DLD1 (cell line): Measurements from ENCODE around the gene HSP90B1.

Source experiments
- in situ Hi-C: cut with HindIII; loops from 2 replicates; pipeline ENCODE4 v1.10.0; 2017; ENCODE audit warnings: low sequenced_read_pairs

Gene HSP90B1

DNA sequence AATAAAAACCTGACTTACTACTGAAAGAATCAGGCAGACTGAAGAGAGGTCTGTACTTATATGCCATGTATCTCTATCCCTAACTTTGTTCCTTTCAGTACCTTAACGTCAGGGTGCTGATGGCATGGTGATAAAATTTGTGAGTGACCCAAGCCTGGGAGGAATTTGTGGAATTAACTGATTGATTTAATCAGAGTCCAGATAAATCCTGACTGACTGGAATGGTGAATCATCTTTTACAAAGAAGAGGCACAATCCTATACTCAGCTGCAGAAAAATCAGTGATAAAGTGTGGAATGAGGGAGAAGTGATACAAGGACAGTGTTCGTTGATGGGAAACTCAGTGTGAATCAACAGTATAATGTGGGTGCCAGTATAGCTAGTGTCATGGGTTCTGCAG is 39.2 kb downstream of the HSP90B1 start:
- in situ Hi-C loops = no loop called here

DNA sequence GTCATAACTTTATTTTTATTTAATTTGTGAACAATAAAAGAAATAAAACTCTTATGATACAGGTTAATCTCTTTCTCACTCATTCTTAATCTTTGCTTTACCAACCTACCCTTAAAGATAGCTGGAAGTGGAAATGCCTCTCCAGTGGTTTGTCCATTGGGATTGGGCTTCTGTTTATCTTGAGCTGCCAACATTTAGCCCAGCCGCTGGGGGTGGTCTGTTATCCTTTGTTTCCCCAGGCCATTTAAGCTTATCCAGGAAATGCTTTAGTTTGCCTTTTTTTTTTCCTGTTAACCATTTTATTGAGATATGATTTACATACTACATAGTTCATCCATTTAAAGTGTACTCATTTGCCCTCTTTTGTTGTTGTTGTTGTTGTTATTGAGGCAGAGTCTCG is 43.7 kb downstream of the HSP90B1 start:
- in situ Hi-C loops = no loop called here

DNA sequence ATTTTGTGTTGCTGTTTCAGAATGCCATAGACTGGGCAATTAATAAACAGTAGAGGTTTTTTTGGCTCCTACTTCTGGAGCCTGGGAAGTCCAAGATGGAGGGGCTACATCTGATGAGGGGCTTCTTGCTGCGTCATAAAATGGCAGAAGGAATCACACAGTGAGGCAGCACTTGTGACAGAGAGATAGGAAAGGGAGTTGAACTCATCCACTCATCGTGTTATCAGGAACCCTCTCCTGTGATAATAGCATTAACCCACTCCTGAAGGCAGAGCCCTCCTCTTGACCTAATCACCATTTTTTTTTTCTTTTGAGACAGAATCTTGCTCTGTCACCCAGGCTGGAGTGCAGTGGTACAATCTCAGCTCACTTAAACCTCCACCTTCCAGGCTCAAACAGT is 45.2 kb downstream of the HSP90B1 start:
- in situ Hi-C loops = no loop called here

DNA sequence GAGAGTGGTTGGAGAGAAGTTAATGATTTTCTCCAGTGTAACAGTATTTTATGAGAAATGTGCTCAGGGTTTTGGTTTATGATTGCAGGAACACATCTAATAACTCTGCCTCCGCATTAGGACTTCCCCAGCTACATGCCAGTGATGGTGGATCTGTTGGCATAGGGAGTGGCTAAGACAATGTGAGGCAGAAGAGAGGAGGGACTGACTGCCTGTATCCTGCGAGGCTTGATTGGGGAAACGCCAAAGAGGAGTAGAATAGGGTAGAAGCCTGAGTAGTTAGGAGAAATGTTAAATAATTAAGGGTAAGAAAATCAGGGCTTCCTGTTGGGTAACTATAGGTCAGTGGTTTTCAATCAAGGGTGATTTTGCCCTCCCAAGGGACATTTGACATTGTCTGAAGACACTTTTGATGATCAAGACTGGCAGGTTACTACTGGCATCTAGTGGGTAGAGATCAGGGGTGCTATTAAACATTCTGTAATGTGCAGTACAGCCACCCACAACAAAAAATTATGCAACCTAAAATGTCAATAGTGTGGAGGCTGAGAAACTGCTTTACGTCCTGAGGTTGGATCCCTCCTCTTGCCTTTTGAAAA is 48.3 kb downstream of the HSP90B1 start:
- in situ Hi-C loops = no loop called here

DNA sequence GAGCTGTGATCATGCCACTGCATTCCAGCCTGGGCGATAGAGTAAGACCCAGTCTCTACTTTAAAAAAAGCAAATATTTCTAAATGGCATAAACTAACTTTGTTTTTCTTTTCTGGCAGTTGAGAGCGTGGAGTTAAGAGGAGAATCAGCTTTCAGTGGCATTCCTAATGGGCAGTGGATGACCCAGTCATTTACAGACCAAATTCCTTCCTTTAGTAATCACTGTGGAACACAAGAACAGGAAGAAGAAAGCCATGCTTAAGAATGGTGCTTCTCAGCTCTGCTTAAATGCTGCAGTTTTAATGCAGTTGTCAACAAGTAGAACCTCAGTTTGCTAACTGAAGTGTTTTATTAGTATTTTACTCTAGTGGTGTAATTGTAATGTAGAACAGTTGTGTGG is 56.6 kb downstream of the HSP90B1 start:
- in situ Hi-C loops = no loop called here

DNA sequence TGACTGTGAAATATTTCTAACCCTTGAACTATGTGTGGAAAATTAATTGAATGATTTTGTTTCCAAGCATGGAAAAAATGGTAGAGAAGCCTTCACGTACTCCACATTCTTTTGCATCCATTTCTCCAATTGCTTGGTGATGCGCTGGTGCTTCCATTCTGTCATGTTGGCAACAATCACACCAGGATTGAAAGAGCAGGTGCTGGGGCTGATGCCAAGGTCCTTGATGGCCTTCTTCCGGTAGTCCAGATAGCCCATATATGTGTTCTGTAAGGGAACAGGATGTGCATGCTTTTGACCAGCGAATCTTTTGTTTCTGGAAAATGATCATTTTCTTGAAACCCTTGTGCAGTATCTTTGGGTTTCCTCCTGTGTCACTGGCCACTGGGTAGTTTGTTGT is 64.0 kb downstream of the HSP90B1 start:
- in situ Hi-C loops = no loop called here

DNA sequence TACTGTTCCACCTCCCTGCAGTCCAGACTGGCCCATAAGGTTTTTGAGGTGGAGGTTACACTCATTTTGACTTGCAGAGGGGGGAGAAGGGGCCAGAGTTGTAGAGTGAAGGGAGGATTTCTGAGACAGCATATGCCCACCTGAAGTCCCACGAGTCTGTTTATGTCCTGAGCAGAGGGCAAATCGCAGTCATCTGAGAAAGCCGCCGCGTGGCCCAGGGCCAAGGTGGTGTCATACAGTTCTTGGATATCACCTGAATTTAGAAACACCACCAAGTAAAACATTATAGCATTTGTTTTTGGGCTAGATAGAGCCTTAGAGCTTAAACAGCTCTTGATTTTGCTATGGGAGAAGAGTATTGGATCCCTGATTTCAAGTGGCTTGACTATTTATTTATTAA is 66.4 kb downstream of the HSP90B1 start:
- in situ Hi-C loops = no loop called here

DNA sequence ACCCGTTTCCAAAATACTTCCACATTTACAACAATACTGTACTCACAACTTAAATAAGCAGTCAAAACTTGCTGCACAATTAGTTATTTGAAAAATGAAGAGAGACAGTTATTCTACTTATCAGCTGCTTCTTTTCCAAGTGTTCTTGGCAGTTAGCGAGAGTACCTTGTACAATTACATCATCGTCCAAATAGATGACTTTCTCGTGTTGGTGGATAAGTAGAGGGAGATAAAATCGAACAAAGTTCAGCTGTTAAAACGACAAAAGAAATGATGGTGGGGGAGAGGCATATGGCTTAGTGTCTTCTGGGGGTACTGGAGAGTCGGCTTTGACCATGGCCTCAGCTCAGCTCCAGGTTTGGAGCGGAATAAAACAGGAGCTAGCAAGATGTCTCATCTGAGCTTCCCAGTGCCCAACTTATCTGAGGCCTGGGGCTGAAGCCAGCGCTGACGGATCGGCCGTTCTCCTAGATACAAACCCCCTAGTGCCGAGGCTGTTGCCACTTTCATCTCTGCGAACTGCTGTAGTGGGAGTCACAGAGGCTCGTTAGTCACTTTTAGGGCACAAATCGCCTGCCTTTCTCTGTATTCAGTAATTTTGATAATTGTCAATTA is 67.2 kb downstream of the HSP90B1 start:
- in situ Hi-C loops = no loop called here
